Calu3 (cell line): ENCODE data around the gene PKNOX1. TPM values are rescaled to one million over a fixed set of nuclear protein-coding genes. Genes with fewer than 3 reads are reported as not detected.

Source experiments
- BruUV-seq: library from RNA; stranded (reverse); fragments of 400-500 nt; replicated peaks from 2 replicates; lab custom pipeline; 2021; lab: Mats Ljungman, UMichigan
- CTCF ChIA-PET: fragments of 300-600 bp; sonication (Branson Sonifier 250); formaldehyde crosslinking; loops from one replicate; lab custom pipeline; 2022; ENCODE audit warnings: antibody characterized with exemption; lab: Charles Lee
- DNase-seq: peaks from one replicate; pipeline ENCODE4 v3.0.0; 2022
- H3K27ac Mint-ChIP-seq: one replicate; pipeline ENCODE4 v1.8.0; 2022; ENCODE audit warnings: mixed read lengths; ENCODE audit not compliant: unreplicated experiment
- H3K27me3 Mint-ChIP-seq: one replicate; pipeline ENCODE4 v1.8.0; 2022; ENCODE audit warnings: mixed read lengths; ENCODE audit not compliant: unreplicated experiment
- H3K36me3 Mint-ChIP-seq: one replicate; pipeline ENCODE4 v1.8.0; 2022; ENCODE audit warnings: mild to moderate bottlenecking, moderate library complexity, mixed read lengths; ENCODE audit not compliant: insufficient read depth, unreplicated experiment
- H3K4me1 Mint-ChIP-seq: one replicate; pipeline ENCODE4 v1.8.0; 2022; ENCODE audit warnings: mild to moderate bottlenecking, low read depth, mixed read lengths; ENCODE audit not compliant: unreplicated experiment
- H3K4me3 Mint-ChIP-seq: one replicate; pipeline ENCODE4 v1.8.0; 2022; ENCODE audit warnings: mild to moderate bottlenecking, low read depth, moderate library complexity, mixed read lengths; ENCODE audit not compliant: unreplicated experiment
- H3K9me3 Mint-ChIP-seq: one replicate; pipeline ENCODE4 v1.8.0; 2022; ENCODE audit warnings: low read depth, mixed read lengths; ENCODE audit not compliant: unreplicated experiment
- intact Hi-C: fragments of 100-400 bp; cut with micrococcal nuclease; formaldehyde crosslinking; loops from one replicate; pipeline ENCODE4 v1.10.0; 2022; ENCODE audit not compliant: unreplicated experiment
- total RNA-seq: library from RNA; stranded (reverse); gene quantifications from 2 replicates; pipeline ENCODE4 v1.2.3, GENCODE V29; 2022
- TF ChIP-seq, protein P1 (sequence below): fragments of 200-600 bp; IDR thresholded peaks from one replicate; pipeline ENCODE4 v1.8.0; 2022; ENCODE audit warnings: antibody characterized with exemption; ENCODE audit not compliant: unreplicated experiment

The PKNOX1 gene
- total RNA-seq, 1 experiment from 2014 or later = 10.1 TPM

DNA sequence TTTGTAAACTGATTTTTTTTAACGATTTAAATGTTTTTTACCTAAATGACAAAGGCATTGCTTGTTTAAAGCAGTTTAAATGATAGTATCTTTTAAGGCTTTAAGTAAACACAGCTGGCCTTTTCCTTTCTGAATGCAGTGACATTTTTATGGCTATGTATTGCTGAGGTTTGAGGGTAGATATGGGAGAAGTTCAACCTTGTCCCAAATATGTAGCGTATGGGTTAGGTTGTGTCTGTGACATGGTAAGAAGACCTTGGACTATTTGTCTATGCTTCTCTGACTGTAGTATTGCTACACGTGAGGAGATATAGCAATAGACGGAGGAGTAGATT is 32.5 kb downstream of the PKNOX1 start:
- Mint-ChIP-seq H3K27ac (no peak overlapping the region), H3K4me3 (no peak overlapping the region), H3K9me3 (no peaks in the 10 kb centered on the region), H3K27me3 (no peaks in the 10 kb centered on the region), H3K4me1 (no peaks in the 10 kb centered on the region), H3K36me3 (peaks cover 14% of the 10 kb centered on the region)
- intact Hi-C loops = no loop called here
- TF ChIP-seq, protein P1, sequence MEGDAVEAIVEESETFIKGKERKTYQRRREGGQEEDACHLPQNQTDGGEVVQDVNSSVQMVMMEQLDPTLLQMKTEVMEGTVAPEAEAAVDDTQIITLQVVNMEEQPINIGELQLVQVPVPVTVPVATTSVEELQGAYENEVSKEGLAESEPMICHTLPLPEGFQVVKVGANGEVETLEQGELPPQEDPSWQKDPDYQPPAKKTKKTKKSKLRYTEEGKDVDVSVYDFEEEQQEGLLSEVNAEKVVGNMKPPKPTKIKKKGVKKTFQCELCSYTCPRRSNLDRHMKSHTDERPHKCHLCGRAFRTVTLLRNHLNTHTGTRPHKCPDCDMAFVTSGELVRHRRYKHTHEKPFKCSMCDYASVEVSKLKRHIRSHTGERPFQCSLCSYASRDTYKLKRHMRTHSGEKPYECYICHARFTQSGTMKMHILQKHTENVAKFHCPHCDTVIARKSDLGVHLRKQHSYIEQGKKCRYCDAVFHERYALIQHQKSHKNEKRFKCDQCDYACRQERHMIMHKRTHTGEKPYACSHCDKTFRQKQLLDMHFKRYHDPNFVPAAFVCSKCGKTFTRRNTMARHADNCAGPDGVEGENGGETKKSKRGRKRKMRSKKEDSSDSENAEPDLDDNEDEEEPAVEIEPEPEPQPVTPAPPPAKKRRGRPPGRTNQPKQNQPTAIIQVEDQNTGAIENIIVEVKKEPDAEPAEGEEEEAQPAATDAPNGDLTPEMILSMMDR = no peak
- CTCF ChIA-PET = no interaction called here
- no peak for DNase-seq
- BruUV-seq = no TSS peak

DNA sequence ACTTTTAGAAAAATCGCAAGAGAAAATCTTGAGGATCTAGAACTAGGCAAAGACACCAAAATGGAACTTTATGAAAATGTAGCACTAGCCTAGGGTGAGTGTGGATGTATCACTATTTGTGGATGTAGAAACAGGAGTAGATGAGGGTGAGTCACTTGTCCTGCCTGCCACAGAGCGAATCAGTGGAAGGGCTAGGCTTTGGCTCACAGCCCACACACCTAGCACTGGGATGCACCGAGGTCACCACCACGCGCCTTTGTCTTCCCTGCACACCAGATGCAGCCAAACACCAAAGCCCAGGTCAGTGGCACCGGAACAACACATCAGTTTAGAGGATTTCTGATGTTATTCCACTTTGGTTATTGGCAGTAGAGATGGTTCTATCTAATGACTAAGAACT is 38.2 kb downstream of the PKNOX1 start:
- Mint-ChIP-seq H3K27me3 (no peaks in the 10 kb centered on the region), H3K36me3 (peaks cover 6% of the 10 kb centered on the region)
- no TSS peak for BruUV-seq

DNA sequence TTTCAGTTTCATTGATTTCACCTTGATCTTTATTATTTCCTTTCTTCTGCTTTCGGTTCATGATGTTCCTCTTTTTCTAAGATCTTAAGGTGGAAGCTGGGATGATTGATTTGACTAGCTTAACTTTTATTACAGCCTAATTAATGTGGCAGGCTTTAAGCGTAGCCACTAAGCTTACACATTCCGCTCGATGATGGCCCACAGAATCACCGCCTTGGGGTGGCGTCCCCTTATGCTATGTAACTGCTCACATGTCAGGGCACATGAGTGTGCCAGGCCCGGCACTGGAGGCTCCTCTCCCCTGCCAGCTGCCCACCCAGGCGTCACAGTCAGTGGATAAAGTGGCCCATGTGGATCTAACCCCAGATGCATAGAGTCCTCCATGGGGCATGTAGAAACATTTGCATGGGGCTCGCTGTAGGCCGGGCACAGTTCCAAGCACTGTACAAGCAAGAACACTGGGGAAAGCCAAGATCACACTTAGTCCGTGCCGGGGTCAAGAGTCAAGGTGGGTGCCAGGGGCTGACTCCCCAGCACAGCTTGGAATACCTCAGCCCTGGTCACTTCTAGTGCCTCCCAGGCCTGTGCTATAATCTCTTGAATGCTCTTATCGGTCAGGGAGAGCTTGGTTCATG is 41.7 kb downstream of the PKNOX1 start:
- TF ChIP-seq, protein P1 = no peak
- no peak for DNase-seq
- CTCF ChIA-PET = no interaction called here
- H3K27ac Mint-ChIP-seq = no peak overlapping the region
- no peaks in the 10 kb centered on the region for H3K4me1 Mint-ChIP-seq
- BruUV-seq = no TSS peak
- no peak overlapping the region for H3K4me3 Mint-ChIP-seq
- no peaks in the 10 kb centered on the region for H3K9me3 Mint-ChIP-seq
- no peaks in the 10 kb centered on the region for H3K36me3 Mint-ChIP-seq
- no peaks in the 10 kb centered on the region for H3K27me3 Mint-ChIP-seq
- intact Hi-C loops = no loop called here

More for the DNA sequence above, 38.2 kb downstream of the PKNOX1 start:
- intact Hi-C loops = no loop called here
- Mint-ChIP-seq H3K4me3 (no peak overlapping the region), H3K27ac (no peak overlapping the region), H3K9me3 (no peaks in the 10 kb centered on the region), H3K4me1 (no peaks in the 10 kb centered on the region)
- TF ChIP-seq, protein P1 = no peak
- DNase-seq = no peak
- CTCF ChIA-PET = no interaction called here

DNA sequence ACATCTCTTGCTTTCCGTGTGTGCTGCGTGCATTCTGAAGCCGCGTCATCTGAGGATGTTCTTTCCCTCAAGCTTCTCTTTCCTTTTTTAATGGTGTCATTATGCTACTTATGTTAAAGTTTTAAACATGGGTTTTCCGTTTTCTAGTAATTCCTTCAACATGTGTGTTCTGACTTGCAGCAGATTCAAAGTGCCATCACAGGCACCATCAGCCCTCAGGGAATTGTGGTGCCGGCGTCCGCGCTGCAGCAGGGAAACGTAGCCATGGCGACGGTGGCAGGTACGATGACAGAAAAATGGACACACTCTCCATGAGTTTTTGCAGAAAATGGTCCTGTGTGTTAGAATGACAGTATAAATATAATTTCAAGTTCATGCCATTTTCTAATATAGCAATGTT is 42.4 kb downstream of the PKNOX1 start:
- H3K27me3 Mint-ChIP-seq = no peaks in the 10 kb centered on the region
- no TSS peak for BruUV-seq
- H3K4me3 Mint-ChIP-seq = no peak overlapping the region
- H3K4me1 Mint-ChIP-seq = no peaks in the 10 kb centered on the region
- no peak for DNase-seq
- no peak overlapping the region for H3K27ac Mint-ChIP-seq
- TF ChIP-seq, protein P1 = no peak
- no peaks in the 10 kb centered on the region for H3K36me3 Mint-ChIP-seq
- H3K9me3 Mint-ChIP-seq = no peaks in the 10 kb centered on the region
- intact Hi-C loops = no loop called here
- CTCF ChIA-PET = no interaction called here
